OCI-LY7 (cell line): ENCODE results near the gene IGSF3. TPM values are rescaled to one million over a fixed set of nuclear protein-coding genes. Genes with fewer than 3 reads are reported as not detected.

Experiments used
- BruUV-seq: library from RNA; stranded (reverse); fragments of 400-500 nt; replicated peaks from 2 replicates; lab custom pipeline; 2021; lab: Mats Ljungman, UMichigan
- CTCF ChIA-PET: fragments of 300-600 bp; sonication (Branson Sonifier 250); formaldehyde crosslinking; loops from one replicate; lab custom pipeline; 2022; ENCODE audit warnings: antibody characterized with exemption; ENCODE audit not compliant: unreplicated experiment; lab: Charles Lee
- POLR2A ChIA-PET: fragments of 300-600 bp; sonication (Branson Sonifier 250); formaldehyde crosslinking; loops from one replicate; lab custom pipeline; 2022; ENCODE audit warnings: antibody characterized with exemption; lab: Charles Lee
- DNase-seq: peaks from one replicate; pipeline ENCODE4 v3.0.0-alpha.2; 2015; ENCODE audit warnings: low spot score
- H2AFZ ChIP-seq: fragments of 200-600 bp; sonication (generic), shearing (Covaris generic); 2 replicates; pipeline ENCODE4 v1.6.1; 2014; ENCODE audit warnings: mild to moderate bottlenecking, antibody characterized with exemption, low read length, moderate library complexity
- H3K27ac ChIP-seq: fragments of 200-600 bp; sonication (generic); 2 replicates; pipeline ENCODE4 v1.5.1; 2014; ENCODE audit warnings: mixed run types, low read depth, mild to moderate bottlenecking, moderate library complexity, low read length, inconsistent platforms; ENCODE audit not compliant: poor library complexity, severe bottlenecking
- H3K36me3 ChIP-seq: fragments of 200-600 bp; sonication (generic); 2 replicates; pipeline ENCODE4 v1.6.1; 2014; ENCODE audit warnings: mild to moderate bottlenecking, antibody characterized with exemption, low read length, moderate library complexity, mixed read lengths; ENCODE audit not compliant: insufficient read depth
- H3K4me1 ChIP-seq: fragments of 200-600 bp; sonication (generic); 2 replicates; pipeline ENCODE4 v1.5.1; 2014; ENCODE audit warnings: mild to moderate bottlenecking, low read length; ENCODE audit not compliant: insufficient read depth, poor library complexity, severe bottlenecking
- H3K4me2 ChIP-seq: fragments of 200-600 bp; sonication (generic); 2 replicates; pipeline ENCODE4 v1.6.1; 2014; ENCODE audit warnings: mild to moderate bottlenecking, low read length
- H3K4me3 ChIP-seq: fragments of 200-600 bp; sonication (generic); 2 replicates; pipeline ENCODE4 v1.5.1; 2014; ENCODE audit warnings: mild to moderate bottlenecking, low read depth, low read length; ENCODE audit not compliant: poor library complexity, severe bottlenecking
- H3K79me2 ChIP-seq: fragments of 200-600 bp; sonication (generic); 2 replicates; pipeline ENCODE4 v1.6.1; 2016; ENCODE audit warnings: low read depth, mild to moderate bottlenecking, low read length, moderate library complexity, mixed read lengths; ENCODE audit not compliant: insufficient read depth
- H3K9me2 ChIP-seq: fragments of 200-600 bp; sonication (generic); 2 replicates; pipeline ENCODE4 v1.6.1; 2016; ENCODE audit warnings: mild to moderate bottlenecking, low read length, mixed read lengths; ENCODE audit not compliant: insufficient read depth
- H3K9me3 ChIP-seq: fragments of 200-600 bp; sonication (generic); 2 replicates; pipeline ENCODE4 v1.6.1; 2014; ENCODE audit warnings: mild to moderate bottlenecking, mixed run types, low read length, mixed read lengths
- H4K20me1 ChIP-seq: fragments of 200-600 bp; sonication (generic); 2 replicates; pipeline ENCODE4 v1.6.1; 2014; ENCODE audit warnings: mild to moderate bottlenecking, antibody characterized with exemption, low read length, moderate library complexity, mixed read lengths; ENCODE audit not compliant: insufficient read depth
- CTCF ChIP-seq: fragments of 200-600 bp; sonication (generic); conservative IDR thresholded peaks from 2 replicates; pipeline ENCODE4 v1.5.1; 2014; ENCODE audit warnings: mild to moderate bottlenecking, antibody characterized with exemption, low read length, moderate library complexity, mixed read lengths
- EZH2phosphoT487 ChIP-seq: fragments of 200-600 bp; sonication (generic); IDR thresholded peaks from 2 replicates; pipeline ENCODE4 v1.6.1; 2018; ENCODE audit warnings: low read depth, borderline replicate concordance, mild to moderate bottlenecking, mixed run types, antibody characterized with exemption, low read length, moderate library complexity, mixed read lengths
- intact Hi-C: fragments of 100-400 bp; cut with micrococcal nuclease; formaldehyde crosslinking; loops from one replicate; pipeline ENCODE4 v1.10.0; 2022; ENCODE audit not compliant: unreplicated experiment
- total RNA-seq, 2 experiments: library from RNA; depleted of rRNA in 1 of 2; stranded (reverse); fragments of >200 nt in 1 of 2; shearing (Covaris generic) in 1 of 2; gene quantifications; 2 replicates each; pipeline ENCODE4 v1.2.3, GENCODE V29; 2014 to 2022

Gene IGSF3
- total RNA-seq, 2 experiments from 2014 or later, result not detected

DNA sequence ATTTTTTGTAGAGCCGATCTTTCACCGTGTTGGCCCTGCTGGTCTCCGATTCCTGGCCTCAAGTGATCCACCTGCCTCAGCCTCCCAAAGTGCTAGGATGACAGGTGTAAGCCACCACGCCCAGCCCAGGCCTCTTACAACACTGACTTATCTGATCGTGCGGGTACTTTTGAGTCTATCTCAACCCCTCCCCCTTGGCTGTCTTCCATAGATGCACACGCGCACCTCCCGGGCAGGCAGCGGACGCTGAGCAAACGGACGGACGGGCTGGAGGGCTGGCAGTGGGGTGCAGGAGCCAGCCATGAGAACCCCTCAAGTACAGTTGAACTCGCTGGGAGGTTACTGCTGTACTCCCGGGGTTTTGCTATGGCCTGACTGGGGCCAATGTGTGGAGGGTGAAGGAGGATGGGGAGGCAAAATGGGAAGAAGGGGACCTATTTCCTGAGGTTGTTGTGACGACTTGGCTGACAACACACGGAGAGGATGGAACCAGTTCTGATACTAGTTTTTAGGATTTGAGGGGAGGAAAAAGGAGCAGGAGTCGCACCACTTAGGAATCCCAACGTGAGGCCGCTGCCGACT is 97.7 kb downstream of the IGSF3 start:
- no peaks in the 10 kb centered on the region for H3K4me1 ChIP-seq
- no peak overlapping the region; the same call in 1 of the 2 replicates for H2AFZ ChIP-seq
- no peaks in the 10 kb centered on the region for H3K79me2 ChIP-seq
- no peaks in the 10 kb centered on the region for H3K9me2 ChIP-seq
- peak overlapping the region; percentile 60; the same call in 1 of the 2 replicates for H3K4me2 ChIP-seq
- H3K27ac ChIP-seq, result no peak overlapping the region
- no peaks in the 10 kb centered on the region for H4K20me1 ChIP-seq
- H3K4me3 ChIP-seq, result peak overlapping the region; percentile 64
- intact Hi-C loops, result no loop called here
- BruUV-seq, result no TSS peak
- H3K36me3 ChIP-seq, result no peaks in the 10 kb centered on the region
- DNase-seq, result no peak
- no peaks in the 10 kb centered on the region for H3K9me3 ChIP-seq
- ChIA-PET POLR2A (interaction anchor here (1.9 kb wide), 1 partner anchor 13 kb away, joined by 5 read pairs; no protein-coding TSS in a partner anchor), CTCF (no interaction called here)
- TF ChIP-seq EZH2phosphoT487, result no peak

DNA sequence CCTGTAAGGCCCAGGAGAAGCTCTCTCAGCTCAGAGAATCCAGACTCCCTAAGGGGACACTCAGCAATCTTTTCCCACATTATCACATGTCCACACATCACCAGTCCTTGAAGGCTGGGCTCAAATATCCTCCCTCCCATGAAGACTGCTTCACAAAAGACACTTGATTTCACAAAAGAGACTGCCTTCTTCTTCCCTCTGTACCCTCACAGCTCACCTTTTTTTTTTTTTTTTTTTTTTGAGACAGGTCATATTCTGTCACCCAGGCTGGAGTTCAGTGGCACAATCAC is 98.2 kb downstream of the IGSF3 start:
- Histone ChIP-seq H3K4me1 (no peaks in the 10 kb centered on the region), H3K27ac (no peak overlapping the region), H2AFZ (no peak overlapping the region), H3K4me3 (no peak overlapping the region), H3K79me2 (no peaks in the 10 kb centered on the region), H4K20me1 (no peaks in the 10 kb centered on the region), H3K4me2 (no peak overlapping the region), H3K9me2 (no peaks in the 10 kb centered on the region), H3K36me3 (no peaks in the 10 kb centered on the region), H3K9me3 (no peaks in the 10 kb centered on the region)
- POLR2A ChIA-PET, result interaction anchor here (0.6 to 1.9 kb wide), 3 partner anchors 13 to 1210 kb away, joined by 3 to 5 read pairs (median 3); no protein-coding TSS in a partner anchor
- BruUV-seq, result no TSS peak
- TF ChIP-seq EZH2phosphoT487 (no peak), CTCF (no peak)
- DNase-seq, result no peak
- intact Hi-C loops, result no loop called here
- CTCF ChIA-PET, result interaction anchor here (0.6 kb wide), 1 partner anchor 13 kb away, joined by 4 read pairs; no protein-coding TSS in a partner anchor

- no peak overlapping the region for H3K27ac ChIP-seq
- DNase-seq, result no peak
- no peak overlapping the region for H2AFZ ChIP-seq
- H4K20me1 ChIP-seq, result no peaks in the 10 kb centered on the region
- no peaks in the 10 kb centered on the region for H3K36me3 ChIP-seq
- BruUV-seq, result no TSS peak
- TF ChIP-seq EZH2phosphoT487 (no peak), CTCF (no peak)
- intact Hi-C loops, result no loop called here
- no peak overlapping the region for H3K4me2 ChIP-seq
- POLR2A ChIA-PET, result interaction anchor here (0.6 to 1.9 kb wide), 3 partner anchors 12 to 1211 kb away, joined by 3 to 5 read pairs (median 3); no protein-coding TSS in a partner anchor
- no peaks in the 10 kb centered on the region for H3K9me2 ChIP-seq
- H3K9me3 ChIP-seq, result no peaks in the 10 kb centered on the region
- CTCF ChIA-PET, result interaction anchor here (0.6 kb wide), 1 partner anchor 13 kb away, joined by 4 read pairs; no protein-coding TSS in a partner anchor
- no peaks in the 10 kb centered on the region for H3K79me2 ChIP-seq
- no peak overlapping the region for H3K4me3 ChIP-seq
- no peaks in the 10 kb centered on the region for H3K4me1 ChIP-seq
Measured at GRCh38 chr1:116568662-116569380, 98.7 kb downstream of the IGSF3 start.
